Measurements from ENCODE around the gene ANXA8.

DNA sequence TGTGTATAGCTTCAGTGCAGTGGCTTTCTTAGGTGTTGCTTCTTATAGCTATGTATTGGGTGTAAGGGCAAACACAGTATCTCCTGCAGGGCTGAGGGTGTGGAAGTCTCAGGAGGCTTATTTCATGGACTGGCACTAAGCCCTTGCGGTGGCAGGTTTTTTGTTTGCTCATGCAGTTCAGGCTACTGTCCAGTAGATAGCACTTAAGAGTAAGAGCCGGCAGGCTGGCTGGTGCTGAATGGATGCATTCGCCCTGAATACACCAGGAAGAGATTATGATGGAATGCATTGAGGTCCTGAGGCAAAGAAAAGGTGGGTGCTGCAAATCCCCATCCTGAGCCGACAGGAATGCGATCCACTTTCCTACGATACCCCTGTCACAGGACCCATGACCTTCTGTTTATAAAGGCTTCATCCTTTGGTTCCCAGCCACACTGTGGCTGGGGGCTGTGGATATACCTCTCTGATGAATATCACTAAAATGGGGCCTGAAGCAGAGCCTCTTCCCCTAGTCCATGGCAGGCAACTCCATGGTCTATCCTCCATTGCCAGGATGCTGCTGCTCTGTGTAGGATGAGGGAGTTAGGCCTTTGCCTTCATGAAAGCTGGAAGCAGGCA lies 44.9 kb downstream of the ANXA8 start:
- TF ChIP-seq, protein P1, sequence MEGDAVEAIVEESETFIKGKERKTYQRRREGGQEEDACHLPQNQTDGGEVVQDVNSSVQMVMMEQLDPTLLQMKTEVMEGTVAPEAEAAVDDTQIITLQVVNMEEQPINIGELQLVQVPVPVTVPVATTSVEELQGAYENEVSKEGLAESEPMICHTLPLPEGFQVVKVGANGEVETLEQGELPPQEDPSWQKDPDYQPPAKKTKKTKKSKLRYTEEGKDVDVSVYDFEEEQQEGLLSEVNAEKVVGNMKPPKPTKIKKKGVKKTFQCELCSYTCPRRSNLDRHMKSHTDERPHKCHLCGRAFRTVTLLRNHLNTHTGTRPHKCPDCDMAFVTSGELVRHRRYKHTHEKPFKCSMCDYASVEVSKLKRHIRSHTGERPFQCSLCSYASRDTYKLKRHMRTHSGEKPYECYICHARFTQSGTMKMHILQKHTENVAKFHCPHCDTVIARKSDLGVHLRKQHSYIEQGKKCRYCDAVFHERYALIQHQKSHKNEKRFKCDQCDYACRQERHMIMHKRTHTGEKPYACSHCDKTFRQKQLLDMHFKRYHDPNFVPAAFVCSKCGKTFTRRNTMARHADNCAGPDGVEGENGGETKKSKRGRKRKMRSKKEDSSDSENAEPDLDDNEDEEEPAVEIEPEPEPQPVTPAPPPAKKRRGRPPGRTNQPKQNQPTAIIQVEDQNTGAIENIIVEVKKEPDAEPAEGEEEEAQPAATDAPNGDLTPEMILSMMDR (conservative IDR thresholded peaks at IDR 0.05; ENCODE audit: low read depth, low read length), result peak; percentile 33
- no peak for TF ChIP-seq EZH2 (IDR thresholded peaks at IDR 0.05; ENCODE audit: borderline replicate concordance, low read depth, low read length, poor library complexity, severe bottlenecking)
